NT2/D1 (cell line): ENCODE measurements around the gene RIPOR2.

ENCODE experiments used
- SUZ12 ChIP-seq: IDR thresholded peaks from 2 replicates; pipeline ENCODE4 v1.6.1; 2011; ENCODE audit not compliant: insufficient read length, insufficient read depth; ENCODE audit errors: extremely low read depth
- YY1 ChIP-seq: IDR thresholded peaks from 2 replicates; pipeline ENCODE4 v1.6.1; 2011; ENCODE audit not compliant: insufficient read length, insufficient read depth
- ZNF274 ChIP-seq: IDR thresholded peaks from 2 replicates; pipeline ENCODE4 v1.6.1; 2011; ENCODE audit warnings: mild to moderate bottlenecking, low read depth, low read length

DNA sequence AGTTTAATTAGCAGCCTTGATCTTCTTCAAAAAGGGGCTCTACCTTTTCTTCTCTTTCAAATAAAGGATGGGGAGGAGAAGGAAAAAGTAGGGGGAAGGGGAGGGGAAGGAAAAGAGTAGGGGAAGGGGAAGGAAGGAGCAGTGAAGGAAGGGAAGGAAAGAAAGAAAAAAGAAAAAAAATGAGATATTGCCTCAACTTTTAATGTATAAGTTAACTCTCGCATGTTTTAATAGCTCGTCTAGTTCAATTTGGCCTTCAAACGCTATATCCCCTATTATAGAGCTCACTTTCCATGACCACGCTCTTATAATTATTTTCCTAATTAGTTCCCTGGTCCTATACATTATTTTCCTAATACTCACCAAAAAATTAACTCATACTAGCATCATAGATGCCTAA lies 11.9 kb upstream of the RIPOR2 start:
- no peak for TF ChIP-seq YY1
- no peak for TF ChIP-seq ZNF274
- no peak for TF ChIP-seq SUZ12
